ENCODE data around the gene PKNOX1. TPM values are rescaled to one million over a fixed set of nuclear protein-coding genes. Genes with fewer than 3 reads are reported as not detected.
"Not testable (repeated sequence)": the region's sequence is repeated elsewhere in the genome, so short reads cannot be mapped to it uniquely, and the experiment has no call there.

Gene PKNOX1
- total RNA-seq, 1 donor from 2014 or later = 25.1 TPM

GRCh38 chr21:43042169-43042568, 67.8 kb downstream of the PKNOX1 start:
- DNase-seq (ENCODE audit: low spot score); H3K9me3 Mint-ChIP-seq; intact Hi-C loops (cut with micrococcal nuclease); H3K4me3 Mint-ChIP-seq; H3K27ac Mint-ChIP-seq; H3K27me3 Mint-ChIP-seq (ENCODE audit: insufficient read depth); H3K4me1 Mint-ChIP-seq (ENCODE audit: low read depth); H3K36me3 Mint-ChIP-seq (ENCODE audit: low read depth): not testable (repeated sequence)

- H3K27me3 Mint-ChIP-seq (ENCODE audit: insufficient read depth); intact Hi-C loops (cut with micrococcal nuclease); H3K4me1 Mint-ChIP-seq (ENCODE audit: low read depth); H3K9me3 Mint-ChIP-seq; H3K36me3 Mint-ChIP-seq (ENCODE audit: low read depth); DNase-seq (ENCODE audit: low spot score); H3K27ac Mint-ChIP-seq; H3K4me3 Mint-ChIP-seq: not testable (repeated sequence)
Measured at GRCh38 chr21:43043291-43043690, 68.9 kb downstream of the PKNOX1 start.

GRCh38 chr21:43044547-43044946, 70.2 kb downstream of the PKNOX1 start:
- DNase-seq (ENCODE audit: low spot score) = not testable (repeated sequence)

GRCh38 chr21:43045165-43045875, 71.0 kb downstream of the PKNOX1 start:
- DNase-seq (ENCODE audit: low spot score); H3K36me3 Mint-ChIP-seq (ENCODE audit: low read depth); H3K27me3 Mint-ChIP-seq (ENCODE audit: insufficient read depth); intact Hi-C loops (cut with micrococcal nuclease); H3K4me1 Mint-ChIP-seq (ENCODE audit: low read depth); H3K9me3 Mint-ChIP-seq: not testable (repeated sequence)
- peak overlapping the region; percentile 59 for H3K4me3 Mint-ChIP-seq
- H3K27ac Mint-ChIP-seq = peak overlapping the region; percentile 72

More at GRCh38 chr21:43044547-43044946, 70.2 kb downstream of the PKNOX1 start:
- H3K4me1 Mint-ChIP-seq (ENCODE audit: low read depth); intact Hi-C loops (cut with micrococcal nuclease); H3K36me3 Mint-ChIP-seq (ENCODE audit: low read depth); H3K9me3 Mint-ChIP-seq; H3K27ac Mint-ChIP-seq; H3K4me3 Mint-ChIP-seq; H3K27me3 Mint-ChIP-seq (ENCODE audit: insufficient read depth): not testable (repeated sequence)

GRCh38 chr21:43045876-43046821, 71.8 kb downstream of the PKNOX1 start:
- intact Hi-C loops (cut with micrococcal nuclease); H3K4me3 Mint-ChIP-seq; H3K9me3 Mint-ChIP-seq; H3K4me1 Mint-ChIP-seq (ENCODE audit: low read depth); H3K36me3 Mint-ChIP-seq (ENCODE audit: low read depth); H3K27ac Mint-ChIP-seq; DNase-seq (ENCODE audit: low spot score); H3K27me3 Mint-ChIP-seq (ENCODE audit: insufficient read depth): not testable (repeated sequence)

GRCh38 chr21:43053112-43053511, 78.8 kb downstream of the PKNOX1 start:
- H3K27me3 Mint-ChIP-seq (ENCODE audit: insufficient read depth); H3K27ac Mint-ChIP-seq; H3K36me3 Mint-ChIP-seq (ENCODE audit: low read depth); H3K9me3 Mint-ChIP-seq; H3K4me3 Mint-ChIP-seq; H3K4me1 Mint-ChIP-seq (ENCODE audit: low read depth); intact Hi-C loops (cut with micrococcal nuclease); DNase-seq (ENCODE audit: low spot score): not testable (repeated sequence)

- H3K27ac Mint-ChIP-seq; H3K4me1 Mint-ChIP-seq (ENCODE audit: low read depth); H3K27me3 Mint-ChIP-seq (ENCODE audit: insufficient read depth); H3K4me3 Mint-ChIP-seq; intact Hi-C loops (cut with micrococcal nuclease); DNase-seq (ENCODE audit: low spot score); H3K9me3 Mint-ChIP-seq; H3K36me3 Mint-ChIP-seq (ENCODE audit: low read depth): not testable (repeated sequence)
Measured at GRCh38 chr21:43062955-43063664, 88.7 kb downstream of the PKNOX1 start.

GRCh38 chr21:43064265-43064917, 90.0 kb downstream of the PKNOX1 start:
- H3K27me3 Mint-ChIP-seq (ENCODE audit: insufficient read depth); H3K4me1 Mint-ChIP-seq (ENCODE audit: low read depth); H3K9me3 Mint-ChIP-seq; H3K4me3 Mint-ChIP-seq; intact Hi-C loops (cut with micrococcal nuclease); H3K27ac Mint-ChIP-seq; DNase-seq (ENCODE audit: low spot score); H3K36me3 Mint-ChIP-seq (ENCODE audit: low read depth): not testable (repeated sequence)

GRCh38 chr21:43065991-43066390, 91.6 kb downstream of the PKNOX1 start:
- H3K27ac Mint-ChIP-seq; H3K4me1 Mint-ChIP-seq (ENCODE audit: low read depth); H3K9me3 Mint-ChIP-seq; H3K36me3 Mint-ChIP-seq (ENCODE audit: low read depth); H3K4me3 Mint-ChIP-seq; DNase-seq (ENCODE audit: low spot score); H3K27me3 Mint-ChIP-seq (ENCODE audit: insufficient read depth); intact Hi-C loops (cut with micrococcal nuclease): not testable (repeated sequence)

GRCh38 chr21:43066690-43067089, 92.3 kb downstream of the PKNOX1 start:
- H3K9me3 Mint-ChIP-seq; H3K27ac Mint-ChIP-seq; DNase-seq (ENCODE audit: low spot score); H3K27me3 Mint-ChIP-seq (ENCODE audit: insufficient read depth); H3K36me3 Mint-ChIP-seq (ENCODE audit: low read depth); intact Hi-C loops (cut with micrococcal nuclease); H3K4me3 Mint-ChIP-seq; H3K4me1 Mint-ChIP-seq (ENCODE audit: low read depth): not testable (repeated sequence)

GRCh38 chr21:43068065-43068464, 93.7 kb downstream of the PKNOX1 start:
- H3K36me3 Mint-ChIP-seq (ENCODE audit: low read depth); H3K4me1 Mint-ChIP-seq (ENCODE audit: low read depth); H3K27ac Mint-ChIP-seq; DNase-seq (ENCODE audit: low spot score); intact Hi-C loops (cut with micrococcal nuclease); H3K4me3 Mint-ChIP-seq; H3K27me3 Mint-ChIP-seq (ENCODE audit: insufficient read depth); H3K9me3 Mint-ChIP-seq: not testable (repeated sequence)

- H3K27me3 Mint-ChIP-seq (ENCODE audit: insufficient read depth); DNase-seq (ENCODE audit: low spot score); H3K4me1 Mint-ChIP-seq (ENCODE audit: low read depth); H3K9me3 Mint-ChIP-seq; H3K4me3 Mint-ChIP-seq; H3K36me3 Mint-ChIP-seq (ENCODE audit: low read depth); intact Hi-C loops (cut with micrococcal nuclease); H3K27ac Mint-ChIP-seq: not testable (repeated sequence)
Measured at GRCh38 chr21:43069682-43070081, 95.3 kb downstream of the PKNOX1 start.

All from activated T-helper 1 cell treated with anti-CD3 and anti-CD28 coated beads, Interleukin-12 subunit alpha, Interleukin-12 subunit beta, Interleukin-2, Interleukin-4 antibody, amounts not matched to agents 30 ng/mL and 10 ng/mL and 1 ng/mL, durations not matched to agents 14 hours and 24 hours and 36 hours (primary cell).